Fibroblast of skin of scalp (primary cell): ENCODE data around the gene IGSF9B.

Experiments used
- DNase-seq: peaks from one replicate; pipeline ENCODE4 v3.0.0-alpha.2; 2013

The IGSF9B gene

GRCh38 chr11:133920109-133920990 lies 36.4 kb downstream of the IGSF9B start:
- no peak for DNase-seq

- DNase-seq, result no peak
Observed at GRCh38 chr11:133919330-133920108, 37.2 kb downstream of the IGSF9B start.

- no peak for DNase-seq
Observed at GRCh38 chr11:133918608-133919260, 38.0 kb downstream of the IGSF9B start.

- DNase-seq, result no peak
Observed at GRCh38 chr11:133917921-133918607, 38.7 kb downstream of the IGSF9B start.

GRCh38 chr11:133916784-133917440 lies 39.9 kb downstream of the IGSF9B start:
- DNase-seq, result no peak

- DNase-seq, result no peak
Observed at GRCh38 chr11:133913761-133914160, 43.0 kb downstream of the IGSF9B start.

GRCh38 chr11:133911171-133911570 lies 45.6 kb downstream of the IGSF9B start:
- no peak for DNase-seq

GRCh38 chr11:133910101-133910500 lies 46.7 kb downstream of the IGSF9B start:
- no peak for DNase-seq

- no peak for DNase-seq
Observed at GRCh38 chr11:133908827-133909226, 47.9 kb downstream of the IGSF9B start.

- DNase-seq, result no peak
Observed at GRCh38 chr11:133907841-133908241, 48.9 kb downstream of the IGSF9B start.

- DNase-seq, result no peak
Observed at GRCh38 chr11:133907216-133907615, 49.6 kb downstream of the IGSF9B start.

GRCh38 chr11:133906746-133907145 lies 50.0 kb downstream of the IGSF9B start:
- no peak for DNase-seq

GRCh38 chr11:133906241-133906640 lies 50.5 kb downstream of the IGSF9B start:
- no peak for DNase-seq

GRCh38 chr11:133905677-133906156 lies 51.1 kb downstream of the IGSF9B start:
- no peak for DNase-seq

GRCh38 chr11:133904818-133905515 lies 51.8 kb downstream of the IGSF9B start:
- DNase-seq, result no peak

- no peak for DNase-seq
Observed at GRCh38 chr11:133903875-133904817, 52.6 kb downstream of the IGSF9B start.

- no peak for DNase-seq
Observed at GRCh38 chr11:133903056-133903455, 53.7 kb downstream of the IGSF9B start.

- no peak for DNase-seq
Observed at GRCh38 chr11:133902506-133902905, 54.3 kb downstream of the IGSF9B start.

- DNase-seq, result no peak
Observed at GRCh38 chr11:133901999-133902398, 54.8 kb downstream of the IGSF9B start.

GRCh38 chr11:133901316-133901715 lies 55.5 kb downstream of the IGSF9B start:
- no peak for DNase-seq
